B cell (primary cell): Measurements from ENCODE around the gene PSORS1C1. TPM values are rescaled to one million over a fixed set of nuclear protein-coding genes. Genes with fewer than 3 reads are reported as not detected.

ENCODE experiments used
- ATAC-seq: fragments of 200-7000 bp; cut with Tn5 transposase; one replicate; pipeline ENCODE4 v1.10.0; 2021; ENCODE audit warnings: low read depth, mild to moderate bottlenecking, moderate number of reproducible peaks, moderate library complexity
- CTCF ChIA-PET: fragments of 350-600 bp; sonication (Branson Sonifier 250); formaldehyde crosslinking; loops from one replicate; lab custom pipeline; 2021; ENCODE audit warnings: antibody characterized with exemption, inconsistent platforms; lab: Charles Lee
- POLR2A ChIA-PET: fragments of 350-600 bp; sonication (Branson Sonifier 250); formaldehyde crosslinking; loops from one replicate; lab custom pipeline; 2021; ENCODE audit warnings: antibody characterized with exemption; lab: Charles Lee
- DNase-seq: peaks from one replicate; pipeline ENCODE4 v3.0.0; 2013
- H2AFZ ChIP-seq: 2 replicates; pipeline ENCODE4 v1.6.1; 2012; ENCODE audit warnings: mild to moderate bottlenecking, low read depth, low read length; ENCODE audit not compliant: insufficient read depth, poor library complexity, severe bottlenecking
- H3K27ac ChIP-seq, 2 donors: 1 replicate in 1 of 2; 2 replicates in 1 of 2; pipeline ENCODE4 v1.5.1; 2012 to 2013; ENCODE audit warnings: low read length in 2 of 2, mild to moderate bottlenecking in 2 of 2, moderate library complexity in 1 of 2
- H3K27me3 ChIP-seq, 4 experiments: fragments of 200-600 bp in 1 of 4; sonication (generic) in 1 of 4; replicated peaks in 1 of 4; 1 replicate in 2 of 4; 2 replicates in 2 of 4; pipeline versions ENCODE4 v1.6.1 to v1.7.0; 2013 to 2016; ENCODE audit warnings: low read length in 3 of 4, mild to moderate bottlenecking in 2 of 4, mixed read lengths in 1 of 4, moderate library complexity in 1 of 4; ENCODE audit not compliant: insufficient read depth in 4 of 4, control insufficient read depth in 3 of 4; ENCODE audit errors: control extremely low read depth in 1 of 4
- H3K36me3 ChIP-seq, 2 experiments: replicated peaks in 1 of 2; 1 replicate in 1 of 2; 2 replicates in 1 of 2; pipeline versions ENCODE4 v1.6.1 to v1.7.1; 2013; ENCODE audit warnings: low read length in 1 of 2; ENCODE audit not compliant: insufficient read depth in 2 of 2, control insufficient read depth in 1 of 2; ENCODE audit errors: control extremely low read depth in 1 of 2, extremely low read depth in 1 of 2
- H3K4me1 ChIP-seq, 2 donors: fragments of 200-600 bp in 1 of 2; sonication (generic) in 1 of 2; 1 replicate in 1 of 2; 2 replicates in 1 of 2; pipeline versions ENCODE4 v1.5.1 to v1.6.1; 2013 to 2017; ENCODE audit warnings: low read length in 2 of 2; ENCODE audit not compliant: control insufficient read depth in 2 of 2, insufficient read depth in 2 of 2
- H3K4me2 ChIP-seq: replicated peaks from 2 replicates; pipeline ENCODE3; 2012; ENCODE audit warnings: mild to moderate bottlenecking, low read depth, low read length; ENCODE audit not compliant: poor library complexity, severe bottlenecking
- H3K4me3 ChIP-seq, 5 experiments: fragments of 200-600 bp in 1 of 5; sonication (generic) in 1 of 5; 1 replicate in 3 of 5; 2 replicates in 2 of 5; pipeline versions ENCODE4 v1.5.1 to v1.7.0; 2011 to 2016; ENCODE audit warnings: low read length in 4 of 5, mild to moderate bottlenecking in 4 of 5, low read depth in 2 of 5, control low read depth in 1 of 5, moderate library complexity in 1 of 5; ENCODE audit not compliant: insufficient read depth in 1 of 5; ENCODE audit errors: control extremely low read depth in 1 of 5, extremely low read depth in 1 of 5
- H3K79me2 ChIP-seq: fragments of 200-600 bp; sonication (generic); one replicate; pipeline ENCODE4 v1.6.0; 2016; ENCODE audit warnings: low read length; ENCODE audit not compliant: control insufficient read depth, insufficient read depth
- H3K9ac ChIP-seq: fragments of 200-600 bp; sonication (generic); 2 replicates; pipeline ENCODE4 v1.6.1; 2017; ENCODE audit warnings: mild to moderate bottlenecking, low read length, moderate library complexity
- H3K9me3 ChIP-seq, 3 donors: one replicate each; pipeline versions ENCODE4 v1.6.1 to v1.7.1; 2013; ENCODE audit warnings: low read length in 2 of 3; ENCODE audit not compliant: control insufficient read depth in 2 of 3, insufficient read depth in 1 of 3; ENCODE audit errors: control extremely low read depth in 1 of 3
- H4K20me1 ChIP-seq: 2 replicates; pipeline ENCODE4 v1.6.0; 2012; ENCODE audit warnings: mild to moderate bottlenecking, low read length; ENCODE audit not compliant: insufficient read depth, control insufficient read depth, poor library complexity, severe bottlenecking
- H3K27ac Mint-ChIP-seq: one replicate; pipeline ENCODE4 v1.8.0; 2021; ENCODE audit warnings: mixed read lengths
- H3K27me3 Mint-ChIP-seq: one replicate; pipeline ENCODE4 v1.8.0; 2021; ENCODE audit warnings: mixed read lengths
- H3K4me1 Mint-ChIP-seq: one replicate; pipeline ENCODE4 v1.8.0; 2021; ENCODE audit warnings: mixed read lengths
- H3K4me3 Mint-ChIP-seq: one replicate; pipeline ENCODE4 v1.8.0; 2021; ENCODE audit warnings: mixed read lengths
- H3K9me3 Mint-ChIP-seq: one replicate; pipeline ENCODE4 v1.8.0; 2022; ENCODE audit warnings: mixed read lengths; ENCODE audit not compliant: insufficient read depth
- EZH2 ChIP-seq: IDR thresholded peaks from 2 replicates; pipeline ENCODE4 v1.6.1; 2012; ENCODE audit warnings: borderline replicate concordance, low read depth, mild to moderate bottlenecking, moderate library complexity, low read length; ENCODE audit not compliant: insufficient read depth, poor library complexity, severe bottlenecking
- WGBS: methylation state at CpG from one replicate; pipeline ENCODE4 v1.1.5; 2013; ENCODE audit warnings: missing lambda C conversion rate; ENCODE audit not compliant: insufficient coverage; 5-methylcytosine and 5-hydroxymethylcytosine counted together
- intact Hi-C: fragments of 100-400 bp; cut with micrococcal nuclease; formaldehyde crosslinking; loops from one replicate; pipeline ENCODE4 v1.10.0; 2022
- polyA plus RNA-seq: library from polyadenylated mRNA; depleted of rRNA; stranded (reverse); fragments of >200 nt; gene quantifications from 2 replicates; pipeline ENCODE4 v1.2.3, GENCODE V29; 2012
- total RNA-seq, 2 donors: library from RNA; stranded (reverse); fragments of 120-200 nt in 1 of 2; gene quantifications; 1 replicate in 1 of 2; 2 replicates in 1 of 2; pipeline versions ENCODE4 v1.2.3 to v1.2.4, GENCODE V29; 2013 to 2022
- TF ChIP-seq, protein P1 (sequence below): fragments of 200-600 bp; IDR thresholded peaks from one replicate; pipeline ENCODE4 v1.8.0; 2022; ENCODE audit warnings: antibody characterized with exemption, mild to moderate bottlenecking

Gene PSORS1C1
- total and polyA plus RNA-seq, 2 donors (not counting 1 experiment from before 2014, with no cell fraction given): not detected

DNA sequence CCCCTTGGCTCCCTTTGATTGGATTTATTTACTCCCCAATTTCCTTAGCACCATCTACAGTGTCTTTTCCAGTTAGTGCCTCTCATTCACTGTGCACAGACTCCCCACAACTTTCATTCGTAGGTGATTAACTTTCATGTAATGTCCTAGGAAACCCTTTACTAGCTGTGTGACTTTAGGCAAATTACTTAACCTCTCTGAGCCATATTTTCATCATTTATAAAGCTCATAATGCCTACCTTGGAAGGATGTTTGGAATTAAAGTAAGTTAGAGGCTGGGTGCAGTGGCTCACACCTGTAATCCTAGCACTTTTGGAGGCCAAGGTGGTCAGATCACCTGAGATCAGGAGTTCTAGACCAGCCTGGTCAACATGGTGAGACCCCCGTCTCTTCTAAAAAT is 22.4 kb upstream of the PSORS1C1 start:
- no peak for ATAC-seq
- H3K27me3 ChIP-seq: no peaks in the 10 kb centered on the region
- no peaks in the 10 kb centered on the region for H3K79me2 ChIP-seq
- H3K27ac ChIP-seq: no peak overlapping the region
- no peak overlapping the region for H3K9ac ChIP-seq
- H3K4me2 ChIP-seq: no peak overlapping the region
- POLR2A ChIA-PET: no interaction called here
- Mint-ChIP-seq H3K4me1 (peaks cover 16% of the 10 kb centered on the region), H3K4me3 (no peak overlapping the region), H3K9me3 (no peaks in the 10 kb centered on the region), H3K27ac (no peak overlapping the region), H3K27me3 (peaks cover 4% of the 10 kb centered on the region)
- TF ChIP-seq, protein P1, sequence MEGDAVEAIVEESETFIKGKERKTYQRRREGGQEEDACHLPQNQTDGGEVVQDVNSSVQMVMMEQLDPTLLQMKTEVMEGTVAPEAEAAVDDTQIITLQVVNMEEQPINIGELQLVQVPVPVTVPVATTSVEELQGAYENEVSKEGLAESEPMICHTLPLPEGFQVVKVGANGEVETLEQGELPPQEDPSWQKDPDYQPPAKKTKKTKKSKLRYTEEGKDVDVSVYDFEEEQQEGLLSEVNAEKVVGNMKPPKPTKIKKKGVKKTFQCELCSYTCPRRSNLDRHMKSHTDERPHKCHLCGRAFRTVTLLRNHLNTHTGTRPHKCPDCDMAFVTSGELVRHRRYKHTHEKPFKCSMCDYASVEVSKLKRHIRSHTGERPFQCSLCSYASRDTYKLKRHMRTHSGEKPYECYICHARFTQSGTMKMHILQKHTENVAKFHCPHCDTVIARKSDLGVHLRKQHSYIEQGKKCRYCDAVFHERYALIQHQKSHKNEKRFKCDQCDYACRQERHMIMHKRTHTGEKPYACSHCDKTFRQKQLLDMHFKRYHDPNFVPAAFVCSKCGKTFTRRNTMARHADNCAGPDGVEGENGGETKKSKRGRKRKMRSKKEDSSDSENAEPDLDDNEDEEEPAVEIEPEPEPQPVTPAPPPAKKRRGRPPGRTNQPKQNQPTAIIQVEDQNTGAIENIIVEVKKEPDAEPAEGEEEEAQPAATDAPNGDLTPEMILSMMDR: no peak
- TF ChIP-seq EZH2: no peak
- CTCF ChIA-PET: interaction anchor here (1.1 to 7.2 kb wide), 3 partner anchors 9 to 266 kb away, joined by 4 to 237 read pairs (median 7); no protein-coding TSS in a partner anchor
- peaks cover 13 to 16% of the 10 kb centered on the region in 2 donors for H3K4me1 ChIP-seq
- H4K20me1 ChIP-seq: no peaks in the 10 kb centered on the region
- no CpG with 5 or more reads among the region's 2 CpGs for WGBS
- no peaks in the 10 kb centered on the region for H3K36me3 ChIP-seq
- no peak overlapping the region for H3K4me3 ChIP-seq
- DNase-seq: no peak
- no peak overlapping the region for H2AFZ ChIP-seq
- H3K9me3 ChIP-seq: no peaks in the 10 kb centered on the region
- intact Hi-C loops: no loop called here

DNA sequence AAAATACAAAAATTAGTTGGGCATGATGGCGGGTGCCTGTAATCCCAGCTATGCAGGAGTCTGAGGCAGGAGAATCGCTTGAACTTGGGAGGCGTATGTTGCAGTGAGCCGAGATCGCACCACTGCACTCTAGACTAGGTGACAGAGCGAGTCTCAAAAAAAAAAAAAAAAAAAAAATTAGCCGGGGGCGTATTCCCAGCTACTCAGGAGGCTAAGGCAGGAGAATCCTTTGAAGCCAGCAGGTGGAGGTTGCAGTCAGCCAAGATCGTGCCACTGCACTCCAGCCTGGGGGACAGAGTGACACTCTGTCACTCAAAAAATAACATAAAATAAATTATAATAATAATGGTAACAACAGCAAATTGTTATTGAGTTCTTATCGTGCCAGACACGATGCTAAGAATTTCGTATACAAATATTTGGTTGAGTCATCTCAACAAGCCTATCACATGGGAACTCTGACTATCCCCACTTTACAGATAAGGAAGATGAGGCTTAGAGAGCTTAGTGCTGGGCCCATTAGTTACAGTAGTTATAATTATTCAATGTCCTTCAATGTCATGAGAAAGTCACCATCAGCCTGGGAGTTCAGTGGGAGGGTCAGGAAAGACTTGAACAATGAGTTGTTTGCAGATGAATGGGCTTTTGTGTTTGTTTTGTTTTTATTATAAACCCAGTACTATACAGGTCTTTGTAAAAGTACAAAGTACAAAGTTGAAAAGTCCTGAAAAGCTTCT is 21.7 kb upstream of the PSORS1C1 start:
- Mint-ChIP-seq H3K27me3 (no peaks in the 10 kb centered on the region), H3K9me3 (no peaks in the 10 kb centered on the region), H3K27ac (peak overlapping the region; percentile 65), H3K4me1 (peaks cover 16% of the 10 kb centered on the region), H3K4me3 (no peak overlapping the region)
- Histone ChIP-seq H4K20me1 (no peaks in the 10 kb centered on the region), H3K9me3 (no peaks in the 10 kb centered on the region), H3K4me3 (no peak overlapping the region), H3K27me3 (no peaks in the 10 kb centered on the region), H3K79me2 (no peaks in the 10 kb centered on the region), H3K4me1 (peaks cover 13 to 16% of the 10 kb centered on the region in 2 donors), H3K36me3 (no peaks in the 10 kb centered on the region), H3K27ac (no peak overlapping the region), H2AFZ (no peak overlapping the region), H3K9ac (no peak overlapping the region), H3K4me2 (no peak overlapping the region)
- CTCF ChIA-PET: interaction anchor here (0.6 to 2.2 kb wide), 7 partner anchors 9 to 271 kb away, joined by 3 to 19 read pairs (median 4); no protein-coding TSS in a partner anchor
- POLR2A ChIA-PET: interaction anchor here (0.6 kb wide), 1 partner anchor 708 kb away, joined by 3 read pairs; no protein-coding TSS in a partner anchor
- TF ChIP-seq, protein P1: no peak
- no peak for TF ChIP-seq EZH2
- 98% methylated on average over 6 of the region's 12 CpGs for WGBS
- intact Hi-C loops: no loop called here
- DNase-seq (no peak), ATAC-seq (no peak)
